Activated CD4-positive, CD25-positive, alpha-beta regulatory T cell (primary cell): ENCODE results near the gene ANKS1B.
"Not testable (repeated sequence)": the region's sequence is repeated elsewhere in the genome, so short reads cannot be mapped to it uniquely, and the experiment has no call there.

Source experiments
- DNase-seq, 4 experiments: peaks; one replicate each; lab custom pipeline; 2025; lab: John Stamatoyannopoulos, UW

ANKS1B gene

DNA sequence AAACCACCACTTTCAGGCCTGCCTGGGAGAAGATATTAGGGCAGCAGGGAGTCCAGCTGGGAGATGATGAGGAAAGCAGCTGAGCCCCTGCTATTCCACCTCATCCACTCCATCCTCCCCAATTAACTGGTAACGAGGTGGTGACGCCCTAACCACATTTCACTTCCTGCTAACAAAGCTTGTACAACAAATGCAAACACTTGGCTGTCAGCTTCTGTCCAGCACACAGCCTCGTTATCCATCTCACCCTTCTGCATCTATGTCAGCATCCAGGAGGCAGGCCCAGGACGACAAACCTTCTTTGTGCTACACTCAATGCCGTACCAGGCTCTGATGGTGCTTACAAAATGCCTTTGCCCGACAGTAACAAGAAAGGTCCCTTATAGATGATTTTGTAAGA, 1114.2 kb downstream of the ANKS1B start:
- no peak for DNase-seq

DNA sequence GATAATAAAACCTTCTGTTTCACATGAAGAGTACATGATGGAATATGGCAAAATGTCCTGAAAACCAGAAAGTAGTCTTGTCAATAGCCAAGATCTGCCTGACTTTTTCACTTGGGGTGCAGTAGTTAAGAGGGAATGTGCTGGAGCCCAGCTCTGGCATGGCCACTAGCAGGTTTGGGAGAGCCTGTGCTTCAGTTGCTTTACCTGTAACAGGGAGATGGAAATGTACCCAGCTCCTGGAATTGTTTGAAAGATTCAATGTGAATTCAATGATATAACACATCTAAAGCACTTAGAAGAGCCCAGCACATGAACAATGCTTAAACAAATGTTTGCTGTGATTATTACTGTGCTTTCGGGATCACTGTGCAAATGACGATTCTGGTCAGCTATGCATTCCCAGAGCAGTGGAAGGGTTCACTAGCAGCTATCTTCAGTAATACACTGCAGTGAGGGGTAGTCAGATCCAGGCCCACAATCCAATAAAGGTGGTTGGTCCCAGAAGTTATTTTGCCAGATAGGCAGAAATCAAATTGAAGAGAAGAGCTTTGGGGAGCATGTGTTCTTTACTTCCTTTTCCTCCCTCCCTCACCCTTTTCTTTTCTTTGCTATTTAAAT, 1114.7 kb downstream of the ANKS1B start:
- DNase-seq: no peak

DNA sequence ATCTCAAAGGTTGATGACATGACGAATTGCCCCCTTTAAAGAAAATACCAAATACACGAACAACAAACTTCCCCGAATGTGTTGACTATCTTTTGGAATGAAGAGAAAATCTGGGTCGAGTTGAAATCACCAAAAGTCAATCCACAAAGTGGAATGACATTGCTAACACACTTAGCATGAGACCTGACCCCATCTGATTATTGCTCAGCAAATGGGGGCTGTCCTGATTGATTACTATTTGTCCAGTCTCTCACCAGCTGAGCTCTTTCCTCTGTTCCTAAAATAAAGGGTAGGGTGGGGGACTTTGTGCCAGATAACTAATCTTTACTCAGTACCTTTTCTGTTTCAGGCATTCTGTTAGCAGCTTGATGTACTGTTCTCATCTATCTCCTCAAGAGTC, 1116.2 kb downstream of the ANKS1B start:
- DNase-seq: no peak

- DNase-seq: no peak
Observed at GRCh38 chr12:98868076-98868475, 1116.7 kb downstream of the ANKS1B start.

DNA sequence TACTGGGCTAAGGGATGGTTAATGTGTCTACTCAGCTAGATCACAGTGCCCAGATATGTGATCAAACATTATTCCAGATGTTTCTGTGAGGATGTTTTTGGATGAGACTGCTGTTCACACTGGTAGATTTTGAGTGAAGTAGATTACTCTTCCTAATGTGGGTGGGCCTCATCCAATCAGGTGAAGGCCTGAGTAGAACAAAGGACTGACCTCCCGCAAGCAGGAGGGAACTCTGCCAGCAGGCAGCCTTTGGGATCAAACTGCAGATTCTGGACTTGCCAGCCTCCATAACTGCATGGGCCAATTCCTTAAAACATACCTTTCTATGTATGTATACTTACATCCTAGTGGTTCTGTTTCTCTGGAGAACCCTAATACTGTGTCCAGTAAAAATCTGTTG, 1120.4 kb downstream of the ANKS1B start:
- no peak for DNase-seq

DNA sequence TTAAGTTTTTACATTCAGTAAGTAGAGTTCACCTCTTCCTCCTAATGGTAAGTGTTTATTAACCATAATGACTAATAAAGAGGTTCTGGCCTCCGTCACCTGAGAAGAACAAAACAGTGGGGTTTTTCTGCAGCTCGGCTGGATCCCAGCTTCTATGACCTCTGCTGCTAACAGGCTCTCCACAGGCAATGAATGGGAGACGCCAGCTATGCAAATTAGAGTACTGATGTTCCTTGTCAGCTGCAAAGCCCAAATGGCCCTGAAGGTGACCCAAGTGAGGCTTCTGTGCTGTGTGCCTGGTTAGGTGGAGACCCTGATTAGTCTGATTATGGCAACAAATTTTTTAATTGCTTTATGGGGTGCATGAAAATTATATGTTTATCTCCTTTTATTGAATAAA, 1121.6 kb downstream of the ANKS1B start:
- no peak for DNase-seq

DNA sequence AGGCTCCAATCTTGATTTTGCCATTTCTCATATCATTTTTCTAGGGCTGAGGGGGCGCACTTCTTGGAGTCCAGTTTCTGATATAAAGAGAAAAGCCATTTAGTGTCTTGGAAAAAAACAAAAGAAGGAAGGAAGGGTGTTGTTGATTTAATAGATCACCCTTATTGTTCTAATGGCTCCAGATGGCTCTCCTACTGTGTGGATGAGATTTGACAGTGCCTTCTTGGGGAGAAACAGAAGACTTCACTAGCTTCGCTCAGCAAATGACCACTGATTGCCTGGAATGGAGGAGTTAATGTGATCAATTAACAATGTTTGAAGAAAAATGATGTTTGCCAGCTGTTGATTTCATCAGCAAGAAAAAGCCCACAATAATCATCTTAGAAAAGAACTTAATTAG, 1123.5 kb downstream of the ANKS1B start:
- DNase-seq: no peak

GRCh38 chr12:98856897-98857540, 1127.7 kb downstream of the ANKS1B start:
- no peak for DNase-seq

- DNase-seq: no peak
Observed at GRCh38 chr12:98852181-98852580, 1132.6 kb downstream of the ANKS1B start.

GRCh38 chr12:98847242-98847641, 1137.5 kb downstream of the ANKS1B start:
- DNase-seq: no peak

- DNase-seq: no peak
Observed at GRCh38 chr12:98845957-98846356, 1138.8 kb downstream of the ANKS1B start.

DNA sequence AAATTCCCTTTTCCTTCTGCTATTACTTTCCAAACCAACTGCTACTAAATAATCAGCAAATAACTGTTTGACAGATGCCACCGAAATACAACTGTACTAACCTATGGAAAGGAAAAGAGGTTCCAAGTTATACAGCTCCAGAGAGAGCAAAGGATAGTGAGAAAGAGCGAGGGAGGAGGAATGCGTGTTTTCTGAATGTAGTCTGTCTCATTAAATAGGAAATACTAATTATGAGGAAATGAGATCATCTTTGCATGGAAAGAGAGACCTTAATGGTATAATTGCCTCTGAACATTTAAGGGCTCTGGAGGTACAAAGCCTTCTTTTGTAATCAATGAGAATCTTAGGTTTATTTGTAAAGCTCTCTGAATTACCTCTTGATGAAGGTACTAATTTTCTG, 1144.4 kb downstream of the ANKS1B start:
- no peak for DNase-seq

GRCh38 chr12:98838231-98838647, 1146.5 kb downstream of the ANKS1B start:
- no peak for DNase-seq

DNA sequence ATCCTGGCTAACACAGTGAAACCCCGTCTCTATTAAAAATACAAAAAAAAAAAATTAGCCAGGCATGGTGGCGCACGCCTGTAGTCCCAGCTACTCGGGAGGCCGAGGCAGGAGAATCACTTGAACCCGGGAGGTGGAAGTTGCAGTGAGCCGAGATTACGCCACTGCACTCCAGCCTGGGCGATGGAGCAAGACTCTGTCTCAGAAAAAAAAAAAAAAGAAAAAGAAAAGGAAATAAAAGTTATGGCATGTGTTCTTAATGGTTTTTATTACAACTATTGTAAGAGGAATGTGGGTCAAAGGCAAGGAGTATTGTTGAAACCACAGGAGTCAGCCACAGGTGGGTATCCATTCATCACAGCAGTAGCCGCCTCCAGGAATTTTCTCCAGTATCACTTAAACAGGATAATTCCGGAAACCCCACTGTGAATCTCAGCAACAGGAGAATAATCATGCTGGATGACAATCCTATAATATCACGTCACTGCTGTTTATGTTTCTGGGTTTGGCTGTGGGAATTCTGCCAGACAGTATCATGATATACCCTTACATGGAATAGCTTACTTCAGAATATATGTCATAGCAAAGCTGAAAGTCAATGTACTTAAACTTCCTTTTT, 1147.5 kb downstream of the ANKS1B start:
- DNase-seq: not testable (repeated sequence)

- no peak for DNase-seq
Observed at GRCh38 chr12:98830657-98831056, 1154.1 kb downstream of the ANKS1B start.

DNA sequence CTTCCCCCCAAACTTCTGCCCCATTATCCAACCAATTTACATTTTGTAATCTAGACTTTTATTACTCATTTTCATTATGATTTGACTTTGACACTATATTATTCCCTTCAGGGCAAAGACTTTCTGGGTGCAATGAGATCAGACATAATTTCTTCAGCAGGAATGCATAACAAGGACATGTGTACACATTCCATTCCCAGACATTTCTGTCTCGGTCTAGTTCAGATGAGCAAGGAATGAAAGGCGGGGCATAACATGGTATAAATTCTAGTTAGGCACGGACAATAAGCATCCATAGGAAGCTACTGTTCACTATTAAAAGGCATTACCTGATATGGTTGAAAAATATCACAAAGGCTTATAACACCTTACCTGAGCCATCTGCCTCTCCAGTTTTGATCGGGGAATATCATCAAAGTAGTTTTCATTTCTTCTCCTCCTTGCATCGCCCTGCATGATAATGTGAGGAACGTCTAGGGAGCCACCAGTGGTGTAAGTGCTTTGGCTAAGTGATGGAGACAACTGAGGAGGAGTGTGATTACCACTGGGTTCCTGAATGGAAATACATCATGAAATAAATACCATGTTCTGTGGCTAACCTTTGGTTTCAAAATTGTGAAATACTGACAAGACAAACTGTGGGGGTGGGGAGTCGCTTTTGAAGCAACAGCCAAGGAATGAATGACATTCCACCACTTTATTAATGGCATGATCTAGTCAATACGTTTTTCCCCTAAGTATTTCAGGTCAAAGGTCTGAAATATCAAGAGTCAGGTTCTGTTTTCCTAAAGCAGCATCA, 1155.7 kb downstream of the ANKS1B start:
- no peak for DNase-seq

- no peak for DNase-seq
Observed at GRCh38 chr12:98823012-98823411, 1161.7 kb downstream of the ANKS1B start.

- DNase-seq: no peak
Observed at GRCh38 chr12:98821866-98822265, 1162.9 kb downstream of the ANKS1B start.

DNA sequence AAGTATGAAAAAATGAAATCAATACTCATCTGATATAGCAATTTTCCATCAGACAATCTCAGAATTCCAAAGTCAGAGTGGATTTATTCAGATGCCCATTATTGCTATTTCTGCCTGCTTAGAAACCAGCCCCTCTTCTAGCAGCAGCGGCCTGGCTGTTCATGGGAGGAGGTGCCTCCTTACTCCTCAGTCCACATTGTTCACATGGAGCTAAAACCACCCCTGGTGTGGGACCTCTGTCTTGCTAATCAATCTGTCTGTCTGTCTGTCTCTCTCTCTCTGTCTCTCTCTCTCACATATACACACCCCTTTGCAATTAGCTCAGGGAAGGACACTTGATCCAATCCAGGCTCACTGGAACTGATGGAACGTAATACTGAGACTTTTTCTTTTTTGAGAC, 1163.5 kb downstream of the ANKS1B start:
- no peak for DNase-seq

GRCh38 chr12:98819821-98820404, 1164.8 kb downstream of the ANKS1B start:
- no peak for DNase-seq

GRCh38 chr12:98819071-98819470, 1165.7 kb downstream of the ANKS1B start:
- no peak for DNase-seq

GRCh38 chr12:98818239-98818638, 1166.5 kb downstream of the ANKS1B start:
- no peak for DNase-seq
